SK-N-SH (cell line): ENCODE data around the gene ATG16L2. TPM values are rescaled to one million over a fixed set of nuclear protein-coding genes. Genes with fewer than 3 reads are reported as not detected.

Experiments used
- CTCF ChIA-PET: fragments of 300-600, 350-600 bp; formaldehyde crosslinking; extraction: SDS; loops from one replicate; lab custom pipeline; 2021; lab: Yijun Ruan, JAX
- POLR2A ChIA-PET: fragments of 350-600 bp; sonication (Branson Sonifier 250); formaldehyde crosslinking; extraction: SDS; loops from one replicate; lab custom pipeline; 2020; ENCODE audit warnings: antibody characterized with exemption, inconsistent platforms; lab: Yijun Ruan, JAX
- DNase-seq: peaks from one replicate; pipeline ENCODE4 v3.0.0; 2012
- H2AFZ ChIP-seq: fragments of 200-600 bp; sonication (generic); 2 replicates; pipeline ENCODE4 v1.8.1; 2016; ENCODE audit warnings: antibody characterized with exemption, mild to moderate bottlenecking, low read depth
- H3F3A ChIP-seq: fragments of 200-600 bp; sonication (generic); replicated peaks from 2 replicates; pipeline ENCODE3; 2016; ENCODE audit warnings: antibody characterized with exemption, mild to moderate bottlenecking; ENCODE audit not compliant: insufficient read depth
- H3K27ac ChIP-seq, 2 experiments: fragments of 200-500 bp in 1 of 2; fragments of 200-600 bp in 1 of 2; sonication (Bioruptor generic) in 1 of 2; sonication (generic), shearing (Covaris generic) in 1 of 2; 2 replicates each; pipeline versions ENCODE4 v1.5.1 to v1.6.1; 2014 to 2016; ENCODE audit warnings: low read depth in 2 of 2, inconsistent platforms in 1 of 2, low read length in 1 of 2, mild to moderate bottlenecking in 1 of 2, mixed read lengths in 1 of 2
- H3K27me3 ChIP-seq: fragments of 200-600 bp; sonication (generic), shearing (Covaris generic); 2 replicates; pipeline ENCODE4 v1.6.1; 2016; ENCODE audit warnings: mixed run types; ENCODE audit not compliant: insufficient read depth
- H3K36me3 ChIP-seq, 2 experiments: fragments of 200-500 bp in 1 of 2; fragments of 200-600 bp in 1 of 2; sonication (Bioruptor generic) in 1 of 2; sonication (generic) in 1 of 2; replicated peaks in 1 of 2; 2 replicates each; pipeline versions ENCODE3 to v1.5.1; 2014 to 2016; ENCODE audit warnings: low read length in 1 of 2, mild to moderate bottlenecking in 1 of 2; ENCODE audit not compliant: insufficient read depth in 2 of 2, control insufficient read depth in 1 of 2
- H3K4me1 ChIP-seq, 2 experiments: fragments of 200-500 bp in 1 of 2; fragments of 200-600 bp in 1 of 2; sonication (Bioruptor generic) in 1 of 2; sonication (generic), shearing (Covaris generic) in 1 of 2; 2 replicates each; pipeline versions ENCODE4 v1.5.1 to v1.6.1; 2014 to 2016; ENCODE audit warnings: low read depth in 1 of 2, low read length in 1 of 2, mixed run types in 1 of 2; ENCODE audit not compliant: insufficient read depth in 2 of 2, control insufficient read depth in 1 of 2
- H3K4me2 ChIP-seq: fragments of 200-600 bp; sonication (generic), shearing (Covaris generic); 2 replicates; pipeline ENCODE4 v1.6.1; 2017; ENCODE audit warnings: mixed run types
- H3K4me3 ChIP-seq, 2 experiments: fragments of 200-500 bp in 1 of 2; fragments of 200-600 bp in 1 of 2; sonication (Bioruptor generic) in 1 of 2; sonication (generic), shearing (Covaris generic) in 1 of 2; 2 replicates each; pipeline versions ENCODE4 v1.5.1 to v1.8.1; 2014 to 2016; ENCODE audit warnings: low read depth in 2 of 2, inconsistent platforms in 1 of 2, low read length in 1 of 2, mild to moderate bottlenecking in 1 of 2, mixed read lengths in 1 of 2, moderate library complexity in 1 of 2
- H3K79me2 ChIP-seq: fragments of 200-600 bp; sonication (generic); 2 replicates; pipeline ENCODE4 v1.8.1; 2017; ENCODE audit warnings: mild to moderate bottlenecking; ENCODE audit not compliant: insufficient read depth
- H3K9ac ChIP-seq: fragments of 200-600 bp; sonication (generic); 2 replicates; pipeline ENCODE4 v1.6.1; 2017; ENCODE audit warnings: mixed run types
- H3K9me2 ChIP-seq: fragments of 200-600 bp; sonication (generic); 2 replicates; pipeline ENCODE4 v1.6.1; 2017; ENCODE audit warnings: mixed run types
- H3K9me3 ChIP-seq: fragments of 200-600 bp; sonication (generic); 2 replicates; pipeline ENCODE4 v1.6.1; 2017; ENCODE audit warnings: mixed run types, mild to moderate bottlenecking, moderate library complexity
- H4K20me1 ChIP-seq: fragments of 200-600 bp; sonication (generic); 2 replicates; pipeline ENCODE4 v1.6.1; 2017; ENCODE audit warnings: mild to moderate bottlenecking, mixed run types; ENCODE audit not compliant: insufficient read depth
- CTCF ChIP-seq: fragments of 200-600 bp; sonication (generic); IDR thresholded peaks from 2 replicates; pipeline ENCODE4 v1.6.1; 2017; ENCODE audit warnings: antibody characterized with exemption, mild to moderate bottlenecking, moderate library complexity
- ELF1 ChIP-seq: IDR thresholded peaks from 2 replicates; pipeline ENCODE4 v1.4.0; 2012
- EZH2phosphoT487 ChIP-seq: fragments of 200-600 bp; sonication (generic); IDR thresholded peaks from 2 replicates; pipeline ENCODE4 v1.6.1; 2017; ENCODE audit warnings: low read depth, mixed run types, mild to moderate bottlenecking, antibody characterized with exemption, moderate library complexity, borderline replicate concordance
- FOXM1 ChIP-seq: IDR thresholded peaks from 2 replicates; pipeline ENCODE4 v1.4.0; 2012; ENCODE audit warnings: low read depth, mild to moderate bottlenecking
- GABPA ChIP-seq: IDR thresholded peaks from 2 replicates; pipeline ENCODE4 v1.4.0; 2012; ENCODE audit warnings: low read depth, mild to moderate bottlenecking
- GATA2 ChIP-seq: sonication (generic); formaldehyde crosslinking; IDR thresholded peaks from 2 replicates; pipeline ENCODE4 v1.5.0; 2020; ENCODE audit warnings: mild to moderate bottlenecking, missing genetic modification reagents
- NFIC ChIP-seq: IDR thresholded peaks from 2 replicates; pipeline ENCODE4 v1.4.0; 2012; ENCODE audit warnings: borderline replicate concordance
- PBX3 ChIP-seq: IDR thresholded peaks from 2 replicates; pipeline ENCODE4; 2012
- RAD21 ChIP-seq: IDR thresholded peaks from 2 replicates; pipeline ENCODE4 v1.6.1; 2012; ENCODE audit warnings: mild to moderate bottlenecking, low read length
- RCOR1 ChIP-seq: fragments of 150-350 bp; IDR thresholded peaks from 2 replicates; pipeline ENCODE4 v1.6.1; 2017; ENCODE audit warnings: antibody characterized with exemption, low read length
- RXRA ChIP-seq: IDR thresholded peaks from 2 replicates; pipeline ENCODE4 v1.4.0; 2012; ENCODE audit warnings: low read depth, mild to moderate bottlenecking, borderline replicate concordance
- SMC3 ChIP-seq: IDR thresholded peaks from 2 replicates; pipeline ENCODE4 v1.6.1; 2012; ENCODE audit warnings: low read depth, low read length, improper control_type of control experiment
- TAF1 ChIP-seq: IDR thresholded peaks from 2 replicates; pipeline ENCODE4 v1.6.1; 2012; ENCODE audit warnings: low read depth, mild to moderate bottlenecking, low read length, moderate library complexity, borderline replicate concordance
- TCF12 ChIP-seq: IDR thresholded peaks from 2 replicates; pipeline ENCODE4 v1.4.0; 2012
- WGBS: methylation state at CpG from one replicate; pipeline ENCODE4 v1.1.6; 2017; ENCODE audit warnings: low lambda C conversion rate; 5-methylcytosine and 5-hydroxymethylcytosine counted together
- polyA plus RNA-seq, 3 experiments: library from polyadenylated mRNA; depleted of rRNA; stranded (reverse); fragments of >200 nt; gene quantifications; 2 replicates each; pipeline ENCODE4 v1.2.3, GENCODE V29; 2012

ATG16L2 gene
- polyA plus RNA-seq, 1 of the 3 experiments (the other 2 are of a cell fraction), result 26.9 TPM

GRCh38 chr11:72776844-72777754, 37.1 kb upstream of the ATG16L2 start:
- no peaks in the 10 kb centered on the region for H4K20me1 ChIP-seq
- no peak overlapping the region for H3K4me2 ChIP-seq
- H3K4me3 ChIP-seq, result no peak overlapping the region
- no peaks in the 10 kb centered on the region for H3K36me3 ChIP-seq
- H3K27me3 ChIP-seq, result no peaks in the 10 kb centered on the region
- H2AFZ ChIP-seq, result no peak overlapping the region
- H3K79me2 ChIP-seq, result no peaks in the 10 kb centered on the region
- no peak for DNase-seq
- no peaks in the 10 kb centered on the region for H3K9me3 ChIP-seq
- H3F3A ChIP-seq, result no peaks in the 10 kb centered on the region
- POLR2A ChIA-PET, result interaction anchor here (0.9 kb wide), 1 partner anchor 61 kb away, joined by 3 read pairs; no protein-coding TSS in a partner anchor
- CTCF ChIA-PET, result interaction anchor here (1.0 to 4.8 kb wide), 9 partner anchors 9 to 53 kb away, joined by 3 to 33 read pairs (median 4); partner anchors contain the start of gene STARD10
- no peak overlapping the region for H3K9ac ChIP-seq
- peak overlapping the region in 1 of 2 experiments; percentile 43; a peak in 1 of 4 replicates for H3K27ac ChIP-seq
- H3K9me2 ChIP-seq, result no peaks in the 10 kb centered on the region
- H3K4me1 ChIP-seq, result peaks cover 17 to 79% of the 10 kb centered on the region in 2 experiments
- WGBS, result 87% methylated on average over 3 of the region's 7 CpGs
- no peak for TF ChIP-seq CTCF
- no peak for TF ChIP-seq EZH2phosphoT487
- no peak for TF ChIP-seq SMC3
- no peak for TF ChIP-seq ELF1
- no peak for TF ChIP-seq RCOR1
- TF ChIP-seq RXRA, result no peak
- TF ChIP-seq NFIC, result no peak
- TF ChIP-seq TCF12, result no peak
- TF ChIP-seq FOXM1, result no peak
- no peak for TF ChIP-seq GATA2 (CRISPR knock-in tag)
- no peak for TF ChIP-seq RAD21
- TF ChIP-seq GABPA, result no peak
- no peak for TF ChIP-seq TAF1

- no peak overlapping the region for H3K9ac ChIP-seq
- H3K4me2 ChIP-seq, result no peak overlapping the region
- WGBS, result 96% methylated on average over 3 of the region's 5 CpGs
- H3K4me1 ChIP-seq, result peaks cover 12 to 78% of the 10 kb centered on the region in 2 experiments
- H4K20me1 ChIP-seq, result no peaks in the 10 kb centered on the region
- H3F3A ChIP-seq, result no peaks in the 10 kb centered on the region
- POLR2A ChIA-PET, result interaction anchor here (0.6 kb wide), 1 partner anchor 48 kb away, joined by 3 read pairs; no protein-coding TSS in a partner anchor
- peak overlapping the region in 1 of 2 experiments; percentile 43; a peak in 1 of 4 replicates for H3K27ac ChIP-seq
- H3K4me3 ChIP-seq, result no peak overlapping the region
- H3K9me3 ChIP-seq, result no peaks in the 10 kb centered on the region
- CTCF ChIA-PET, result interaction anchor here (1.0 to 4.8 kb wide), 6 partner anchors 9 to 54 kb away, joined by 3 to 33 read pairs (median 4); partner anchors contain the start of gene STARD10
- no peaks in the 10 kb centered on the region for H3K36me3 ChIP-seq
- H2AFZ ChIP-seq, result no peak overlapping the region
- DNase-seq, result no peak
- H3K79me2 ChIP-seq, result no peaks in the 10 kb centered on the region
- TF ChIP-seq PBX3, result no peak
- TF ChIP-seq, all 33 proteins: peak for 0
- no peaks in the 10 kb centered on the region for H3K27me3 ChIP-seq
- H3K9me2 ChIP-seq, result no peaks in the 10 kb centered on the region
Measured at GRCh38 chr11:72777755-72778278, 36.4 kb upstream of the ATG16L2 start.
